ENCODE measurements around the gene SLC25A14. TPM values are rescaled to one million over a fixed set of nuclear protein-coding genes. Genes with fewer than 3 reads are reported as not detected.
A peak's percentile ranks its signal among the peaks of the same experiment; 100 is the strongest.
"Not testable (repeated sequence)": the region's sequence is repeated elsewhere in the genome, so short reads cannot be mapped to it uniquely, and the experiment has no call there.

SLC25A14 gene
- total RNA-seq, 1 donor: 9.3 TPM

GRCh38 chrX:130301405-130301804, 38.3 kb upstream of the SLC25A14 start:
- no peak for DNase-seq (ENCODE audit: low read depth)
- TF ChIP-seq, protein P1, sequence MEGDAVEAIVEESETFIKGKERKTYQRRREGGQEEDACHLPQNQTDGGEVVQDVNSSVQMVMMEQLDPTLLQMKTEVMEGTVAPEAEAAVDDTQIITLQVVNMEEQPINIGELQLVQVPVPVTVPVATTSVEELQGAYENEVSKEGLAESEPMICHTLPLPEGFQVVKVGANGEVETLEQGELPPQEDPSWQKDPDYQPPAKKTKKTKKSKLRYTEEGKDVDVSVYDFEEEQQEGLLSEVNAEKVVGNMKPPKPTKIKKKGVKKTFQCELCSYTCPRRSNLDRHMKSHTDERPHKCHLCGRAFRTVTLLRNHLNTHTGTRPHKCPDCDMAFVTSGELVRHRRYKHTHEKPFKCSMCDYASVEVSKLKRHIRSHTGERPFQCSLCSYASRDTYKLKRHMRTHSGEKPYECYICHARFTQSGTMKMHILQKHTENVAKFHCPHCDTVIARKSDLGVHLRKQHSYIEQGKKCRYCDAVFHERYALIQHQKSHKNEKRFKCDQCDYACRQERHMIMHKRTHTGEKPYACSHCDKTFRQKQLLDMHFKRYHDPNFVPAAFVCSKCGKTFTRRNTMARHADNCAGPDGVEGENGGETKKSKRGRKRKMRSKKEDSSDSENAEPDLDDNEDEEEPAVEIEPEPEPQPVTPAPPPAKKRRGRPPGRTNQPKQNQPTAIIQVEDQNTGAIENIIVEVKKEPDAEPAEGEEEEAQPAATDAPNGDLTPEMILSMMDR (IDR thresholded peaks at IDR 0.05; ENCODE audit: insufficient read depth, low read length): no peak
- no peak overlapping the region for H3K4me3 ChIP-seq (ENCODE audit: low read depth, low read length)

- TF ChIP-seq, protein P1 (IDR thresholded peaks at IDR 0.05; ENCODE audit: insufficient read depth, low read length): no peak
- DNase-seq (ENCODE audit: low read depth): no peak
- no peak overlapping the region for H3K4me3 ChIP-seq (ENCODE audit: low read depth, low read length)
Measured at GRCh38 chrX:130301977-130302376, 37.7 kb upstream of the SLC25A14 start.

- no peak overlapping the region for H3K4me3 ChIP-seq (ENCODE audit: low read depth, low read length)
- DNase-seq (ENCODE audit: low read depth): no peak
- TF ChIP-seq, protein P1 (IDR thresholded peaks at IDR 0.05; ENCODE audit: insufficient read depth, low read length): no peak
Measured at GRCh38 chrX:130304587-130305368, 34.9 kb upstream of the SLC25A14 start.

GRCh38 chrX:130319886-130320285, 19.8 kb upstream of the SLC25A14 start:
- DNase-seq (ENCODE audit: low read depth); H3K4me3 ChIP-seq (ENCODE audit: low read depth, low read length): not testable (repeated sequence)

DNA sequence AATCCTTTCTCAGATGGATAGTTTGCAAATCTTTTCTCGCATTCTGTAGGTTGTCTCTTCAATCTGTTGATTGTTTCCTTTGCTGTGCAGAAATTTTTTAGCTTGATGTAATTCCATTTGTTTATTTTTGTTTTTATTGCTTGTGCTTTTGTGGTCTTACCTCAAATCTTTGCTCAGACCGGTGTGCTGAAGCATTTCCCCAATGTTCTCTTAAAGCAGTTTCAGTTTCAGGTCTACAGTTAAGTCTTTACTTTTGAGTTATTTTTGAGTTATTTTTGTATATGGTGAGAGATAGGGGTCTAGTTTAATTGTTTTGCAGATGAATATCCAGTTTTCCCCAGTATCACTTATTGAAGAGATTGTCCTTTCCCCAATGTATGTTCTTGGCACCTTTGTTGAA, 18.2 kb upstream of the SLC25A14 start:
- DNase-seq (ENCODE audit: low read depth): no peak
- no peak overlapping the region for H3K4me3 ChIP-seq (ENCODE audit: low read depth, low read length)
- TF ChIP-seq, protein P1 (IDR thresholded peaks at IDR 0.05; ENCODE audit: insufficient read depth, low read length): no peak

DNA sequence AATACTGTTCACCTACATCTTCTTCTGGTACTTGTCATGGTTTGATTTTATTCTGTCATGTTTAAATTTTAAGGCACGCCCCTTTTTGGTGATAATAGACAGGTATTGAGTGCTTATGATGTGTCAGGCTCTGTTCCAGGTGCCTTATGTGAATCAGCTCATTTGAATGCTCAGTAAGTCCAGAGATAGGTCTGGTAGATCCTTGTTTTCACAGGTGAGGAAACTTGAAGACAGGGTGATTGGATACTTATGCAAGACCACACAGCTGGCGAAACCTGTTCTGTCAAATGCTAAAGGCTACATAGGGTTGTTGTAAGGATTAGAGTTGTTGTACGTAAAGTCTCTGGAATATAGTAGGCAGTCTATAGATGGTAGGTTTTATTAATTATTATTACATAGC, 9.6 kb upstream of the SLC25A14 start:
- TF ChIP-seq, protein P1 (IDR thresholded peaks at IDR 0.05; ENCODE audit: insufficient read depth, low read length): no peak
- H3K4me3 ChIP-seq (ENCODE audit: low read depth, low read length): no peak overlapping the region

DNA sequence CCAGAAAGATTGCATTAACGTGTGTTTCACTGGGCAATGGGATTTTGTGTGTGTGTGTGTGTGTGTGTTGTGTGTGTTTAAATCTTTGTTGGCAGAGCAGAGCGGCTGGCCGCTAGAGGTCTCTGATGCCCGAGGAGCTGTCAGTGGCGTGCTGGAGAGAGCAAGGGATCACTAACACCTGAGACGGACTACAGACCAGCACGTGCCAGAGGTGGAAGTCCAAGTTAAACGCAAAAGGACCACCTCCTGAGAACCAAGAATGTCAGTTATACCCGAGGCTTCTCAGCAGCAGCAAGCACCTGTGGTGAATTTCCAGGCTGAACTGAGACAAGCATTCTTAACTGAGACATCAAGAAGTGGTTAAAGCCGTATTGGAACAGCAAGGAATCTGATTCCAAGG, 9.0 kb upstream of the SLC25A14 start:
- DNase-seq (ENCODE audit: low read depth): peak; percentile 43
- TF ChIP-seq, protein P1 (IDR thresholded peaks at IDR 0.05; ENCODE audit: insufficient read depth, low read length): peak; percentile 58
- no peak overlapping the region for H3K4me3 ChIP-seq (ENCODE audit: low read depth, low read length)

More for the DNA sequence above, 9.6 kb upstream of the SLC25A14 start:
- DNase-seq (ENCODE audit: low read depth): no peak
